Esophagus (tissue), 2 donors: ENCODE results near the gene RXRA. TPM values are rescaled to one million over a fixed set of nuclear protein-coding genes. Genes with fewer than 3 reads are reported as not detected.

ENCODE experiments used
- H3K27ac ChIP-seq, 2 donors: one replicate each; pipeline ENCODE4 v1.5.1; 2013; ENCODE audit warnings: low read depth in 2 of 2, mild to moderate bottlenecking in 2 of 2, inconsistent platforms in 1 of 2, low read length in 1 of 2, moderate library complexity in 1 of 2
- H3K27me3 ChIP-seq, 2 donors: one replicate each; pipeline ENCODE4 v1.6.1; 2013; ENCODE audit warnings: low read length in 2 of 2, control low read depth in 1 of 2, mild to moderate bottlenecking in 1 of 2; ENCODE audit not compliant: insufficient read depth in 2 of 2, control insufficient read depth in 1 of 2
- H3K36me3 ChIP-seq, 2 donors: one replicate each; pipeline ENCODE4 v1.6.1; 2013; ENCODE audit warnings: low read length in 1 of 2; ENCODE audit not compliant: control insufficient read depth in 2 of 2, insufficient read depth in 2 of 2
- H3K4me1 ChIP-seq, 2 donors: one replicate each; pipeline ENCODE4 v1.6.1; 2013; ENCODE audit warnings: low read length in 1 of 2; ENCODE audit not compliant: control insufficient read depth in 2 of 2, insufficient read depth in 2 of 2
- H3K4me3 ChIP-seq, 2 donors: one replicate each; pipeline ENCODE4 v1.5.1; 2013; ENCODE audit warnings: low read length in 2 of 2, mild to moderate bottlenecking in 2 of 2, low read depth in 1 of 2, moderate library complexity in 1 of 2
- H3K9me3 ChIP-seq, 2 donors: one replicate each; pipeline ENCODE4 v1.6.1; 2013; ENCODE audit warnings: mild to moderate bottlenecking in 2 of 2, low read depth in 1 of 2, low read length in 1 of 2, moderate library complexity in 1 of 2; ENCODE audit not compliant: control insufficient read depth in 2 of 2, insufficient read depth in 1 of 2
- WGBS, 2 donors: extraction: QIAGEN DNeasy Blood & Tissue Kit; methylation state at CpG; one replicate each; pipeline ENCODE4 v1.1.7; 2013; 5-methylcytosine and 5-hydroxymethylcytosine counted together
- polyA plus RNA-seq, 2 donors: library from polyadenylated mRNA; stranded (reverse); fragments of 200-250 nt; gene quantifications; one replicate each; pipeline ENCODE4 v1.2.3, GENCODE V29; 2013
- donor health status: healthy with polysubstance abuse.
- donor health status: Bipolar disorder and iron deficiency.

RXRA gene
- polyA plus RNA-seq, 2 donors, result 31.4 to 63.4 TPM

DNA sequence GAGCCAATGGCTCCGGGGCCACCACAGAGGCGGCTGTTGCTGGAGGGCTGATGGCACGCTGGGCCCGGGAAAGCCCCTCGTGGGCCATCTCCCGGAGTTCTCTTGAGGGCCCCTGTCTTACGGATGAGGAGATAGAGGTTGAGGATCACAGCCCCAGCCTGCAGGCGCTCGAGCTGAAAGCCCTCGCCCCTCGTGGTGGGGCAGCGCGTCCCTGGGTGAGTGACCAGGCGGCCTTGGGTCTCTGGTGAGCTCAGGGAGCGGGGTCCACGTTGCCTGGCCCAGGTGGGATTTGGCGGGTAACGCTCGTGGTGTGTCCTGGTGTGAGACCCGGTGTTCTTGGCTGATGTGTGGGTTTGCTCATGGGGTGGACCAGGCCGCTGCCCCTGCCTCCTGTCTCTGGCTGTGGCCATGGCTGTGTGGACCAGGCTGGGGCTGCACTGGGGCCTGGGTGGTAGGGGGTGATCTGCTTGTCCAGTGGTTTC, 38.9 kb downstream of the RXRA start:
- H3K27me3 ChIP-seq, result no peaks in the 10 kb centered on the region
- H3K27ac ChIP-seq, result peak overlapping the region; percentile 95 to 98
- no peaks in the 10 kb centered on the region for H3K9me3 ChIP-seq
- peaks cover 0 to 2% of the 10 kb centered on the region in 2 donors for H3K36me3 ChIP-seq
- peaks cover 37 to 62% of the 10 kb centered on the region in 2 donors for H3K4me1 ChIP-seq
- H3K4me3 ChIP-seq, result no peak overlapping the region
- 86 to 88% methylated on average over 20 to 21 of the region's 21 CpGs for WGBS, 2 donors

DNA sequence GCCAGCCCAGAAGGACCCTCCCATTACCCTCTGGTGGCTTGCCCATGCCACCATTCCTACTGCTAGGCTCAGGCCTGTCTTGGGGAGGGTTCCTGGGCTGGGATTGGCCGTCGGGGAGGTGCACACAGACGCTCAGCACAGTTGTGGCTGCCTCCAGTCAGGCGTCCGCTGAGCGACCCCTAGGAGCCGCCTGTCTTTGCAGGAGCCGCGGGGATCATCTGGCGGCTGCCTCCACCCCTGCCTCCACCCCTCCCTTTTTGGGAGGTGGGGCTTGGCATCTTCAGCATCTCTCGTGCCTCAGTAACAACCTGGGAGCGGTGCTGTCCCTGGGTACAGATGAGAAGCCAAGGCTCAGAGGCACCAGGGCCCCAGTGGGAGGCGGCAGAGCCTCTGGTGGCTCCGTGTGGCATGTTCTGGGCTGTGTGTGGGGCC, 39.6 kb downstream of the RXRA start:
- 11 to 23% methylated on average over 14 of the region's 14 CpGs for WGBS, 2 donors
- H3K27ac ChIP-seq, result peak overlapping the region; percentile 95 to 98
- H3K4me3 ChIP-seq, result no peak overlapping the region
- H3K36me3 ChIP-seq, result peaks cover 0 to 2% of the 10 kb centered on the region in 2 donors
- no peaks in the 10 kb centered on the region for H3K9me3 ChIP-seq
- no peaks in the 10 kb centered on the region for H3K27me3 ChIP-seq
- peaks cover 37 to 65% of the 10 kb centered on the region in 2 donors for H3K4me1 ChIP-seq

DNA sequence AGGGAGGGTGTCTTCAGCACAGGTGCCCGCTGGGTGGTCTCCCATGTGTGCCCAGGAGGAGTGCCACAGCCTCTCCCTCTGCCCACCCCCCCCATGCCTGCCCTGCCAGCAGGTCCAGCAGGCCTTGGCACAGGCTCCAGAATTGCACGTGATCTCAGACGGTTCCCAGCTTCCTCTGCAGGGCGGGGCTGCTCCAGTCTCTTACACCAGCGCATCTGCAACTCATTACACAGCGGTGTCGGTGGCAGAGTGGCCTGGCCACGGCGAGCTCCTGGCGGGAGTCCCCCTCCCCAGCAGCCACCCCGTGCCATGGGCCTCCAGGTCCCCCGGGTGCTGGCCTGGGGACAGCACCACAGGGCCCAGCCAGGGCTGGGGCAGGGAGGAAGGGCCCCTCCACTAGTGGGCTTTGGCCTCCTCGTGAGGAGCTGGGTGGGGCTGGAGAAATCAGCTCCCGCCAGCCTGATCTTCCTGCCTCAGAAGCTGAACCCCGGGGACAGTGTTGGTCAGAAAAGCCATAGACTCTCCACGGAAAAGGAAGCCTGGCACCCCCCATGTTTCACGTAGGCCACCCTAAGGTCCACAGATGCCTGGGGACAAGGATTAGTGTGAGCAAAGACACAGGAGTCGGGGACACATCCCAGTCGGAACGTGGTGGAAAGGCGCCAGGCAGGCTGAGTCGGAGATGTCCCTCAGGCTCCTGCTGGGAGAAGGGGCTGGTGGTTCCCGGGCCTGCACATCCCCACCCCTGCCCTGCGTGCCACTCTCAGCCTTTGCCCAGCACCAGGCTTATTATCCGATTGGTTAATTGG, 40.2 kb downstream of the RXRA start:
- peaks cover 0 to 2% of the 10 kb centered on the region in 2 donors for H3K36me3 ChIP-seq

DNA sequence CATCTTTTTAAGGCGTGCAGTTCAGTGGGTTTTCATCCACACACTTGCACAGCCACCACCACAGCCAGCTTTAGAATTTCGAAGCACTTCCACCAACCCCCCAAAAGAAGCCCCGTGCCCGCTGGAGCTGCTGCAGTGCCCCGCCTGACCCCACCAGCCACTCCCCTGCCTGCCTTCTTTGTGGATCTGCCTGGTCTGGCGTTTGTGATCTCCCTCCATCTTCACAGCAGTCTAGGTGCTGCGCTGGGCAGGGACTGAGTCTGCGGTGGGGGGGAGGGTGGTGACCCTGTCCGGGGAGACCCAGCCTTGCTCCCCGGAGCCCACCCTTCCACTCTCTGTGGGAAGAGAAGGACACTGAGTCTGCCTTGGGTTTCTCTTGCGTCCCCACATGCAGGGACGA, 40.8 kb downstream of the RXRA start:
- Histone ChIP-seq H3K4me1 (peaks cover 38 to 74% of the 10 kb centered on the region in 2 donors), H3K27me3 (no peaks in the 10 kb centered on the region), H3K4me3 (no peak overlapping the region), H3K36me3 (peaks cover 0 to 2% of the 10 kb centered on the region in 2 donors), H3K9me3 (no peaks in the 10 kb centered on the region), H3K27ac (peak overlapping the region; percentile 95 to 98)
- WGBS, 2 donors, result 73 to 78% methylated on average over 12 of the region's 12 CpGs

More for the DNA sequence above, 40.2 kb downstream of the RXRA start:
- 12 to 16% methylated on average over 24 to 25 of the region's 25 CpGs for WGBS, 2 donors
- H3K27ac ChIP-seq, result peak overlapping the region; percentile 95 to 98
- H3K4me3 ChIP-seq, result no peak overlapping the region
- H3K27me3 ChIP-seq, result no peaks in the 10 kb centered on the region
- peaks cover 37 to 68% of the 10 kb centered on the region in 2 donors for H3K4me1 ChIP-seq
- no peaks in the 10 kb centered on the region for H3K9me3 ChIP-seq

DNA sequence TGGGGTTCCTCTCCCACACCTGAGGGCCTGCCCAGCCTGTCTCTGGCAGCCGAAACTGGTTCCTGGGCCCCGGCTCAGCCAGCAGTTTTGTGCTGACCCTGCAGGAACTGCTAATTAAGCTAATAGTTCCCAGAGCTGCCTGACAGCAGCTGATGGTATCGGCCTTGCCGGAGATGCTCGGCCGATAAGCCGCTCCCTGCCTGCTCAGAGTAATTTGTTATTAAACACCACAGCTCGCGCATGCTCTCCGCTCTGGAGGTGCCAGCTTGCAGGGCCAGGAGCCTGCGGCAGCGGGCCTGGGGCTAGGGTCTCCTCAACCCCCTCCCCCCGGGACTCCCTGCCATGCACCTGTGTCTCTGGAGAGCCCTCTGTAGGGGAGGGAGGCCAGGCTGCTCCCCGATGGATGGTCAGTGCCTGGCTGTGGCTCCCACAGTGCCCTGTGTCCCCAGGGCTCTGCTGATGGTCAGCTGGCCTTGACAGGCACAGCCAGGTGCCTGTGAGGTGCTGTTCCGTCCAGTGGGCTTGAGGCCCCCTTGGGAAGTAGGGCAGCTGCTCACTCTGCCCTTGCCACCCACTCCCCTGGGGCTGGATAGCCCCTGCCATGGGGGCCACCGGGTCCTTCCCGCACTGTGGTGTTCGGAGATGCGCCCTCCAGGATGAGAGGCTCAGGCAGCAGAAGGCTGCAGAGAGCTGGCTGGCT, 41.7 kb downstream of the RXRA start:
- Histone ChIP-seq H3K4me1 (peaks cover 46 to 82% of the 10 kb centered on the region in 2 donors), H3K9me3 (no peaks in the 10 kb centered on the region), H3K4me3 (no peak overlapping the region), H3K27me3 (no peaks in the 10 kb centered on the region), H3K36me3 (peaks cover 0 to 2% of the 10 kb centered on the region in 2 donors), H3K27ac (peak overlapping the region; percentile 95 to 98)
- 70 to 72% methylated on average over 19 of the region's 19 CpGs for WGBS, 2 donors

DNA sequence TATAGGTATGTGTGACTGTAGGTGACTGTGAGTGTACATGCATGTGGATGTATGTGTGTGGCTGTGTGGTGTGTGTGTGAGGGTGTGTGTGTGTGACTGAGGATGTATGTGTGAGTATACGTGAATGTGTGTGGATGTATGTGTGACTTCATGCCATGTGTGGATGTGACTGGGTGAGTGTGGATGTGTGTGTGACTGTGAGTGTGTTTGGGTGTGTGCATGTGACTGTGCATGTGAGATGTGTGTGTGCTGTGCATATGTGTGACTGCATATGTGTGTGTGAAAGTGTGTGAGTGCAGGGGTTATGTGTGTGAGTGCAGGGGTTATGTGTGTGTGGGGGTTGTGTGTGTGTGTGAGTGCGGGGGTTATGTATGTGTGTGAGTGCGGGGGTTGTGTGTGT, 42.3 kb downstream of the RXRA start:
- H3K4me3 ChIP-seq, result no peak overlapping the region
- H3K27ac ChIP-seq, result peak overlapping the region in 1 of 2 donors; percentile 66
- 88 to 93% methylated on average over 3 of the region's 3 CpGs for WGBS, 2 donors
- peaks cover 49 to 82% of the 10 kb centered on the region in 2 donors for H3K4me1 ChIP-seq
- H3K36me3 ChIP-seq, result peaks cover 0 to 2% of the 10 kb centered on the region in 2 donors
- no peaks in the 10 kb centered on the region for H3K9me3 ChIP-seq
- no peaks in the 10 kb centered on the region for H3K27me3 ChIP-seq

DNA sequence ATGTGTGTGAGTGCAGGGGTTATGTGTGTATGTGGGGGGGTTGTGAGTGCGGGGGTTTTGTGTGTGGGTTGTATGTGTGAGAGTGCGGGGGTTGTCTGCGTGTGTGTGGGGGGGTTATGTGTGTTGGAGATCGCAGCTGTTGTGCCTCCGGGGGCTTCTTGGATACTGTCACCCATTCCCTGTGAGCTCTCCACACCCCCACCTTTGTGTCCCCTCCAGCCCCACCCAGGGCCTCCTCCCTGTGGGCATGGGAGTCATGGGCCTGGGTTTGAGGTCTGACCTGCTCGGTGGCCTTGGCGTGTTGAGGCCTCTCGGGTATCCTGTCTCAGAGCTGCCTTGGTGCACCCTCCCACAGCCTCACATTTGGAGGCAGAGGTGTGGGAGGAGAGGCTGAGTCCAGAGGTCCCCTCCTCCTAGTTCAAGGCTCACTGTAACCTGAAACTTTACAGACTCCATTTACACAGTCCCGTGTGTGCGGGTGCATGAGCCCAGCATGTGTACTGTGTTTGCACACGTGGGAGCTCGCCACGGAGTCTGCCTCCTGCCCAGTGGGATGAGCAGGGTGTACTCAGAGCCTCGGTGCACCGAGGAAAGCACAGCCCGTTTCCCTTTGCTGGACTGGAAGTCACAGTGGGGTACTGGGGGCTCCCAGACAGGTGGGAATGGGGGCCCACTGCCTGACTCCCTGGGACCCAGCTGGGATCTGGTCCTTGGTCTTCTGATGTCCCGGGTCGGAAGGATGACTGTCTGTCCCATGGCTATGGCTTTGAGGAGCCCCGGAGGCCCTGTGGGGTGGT, 43.4 kb downstream of the RXRA start:
- Histone ChIP-seq H3K27me3 (no peaks in the 10 kb centered on the region), H3K36me3 (peaks cover 0 to 2% of the 10 kb centered on the region in 2 donors), H3K27ac (peak overlapping the region in 1 of 2 donors; percentile 41), H3K9me3 (no peaks in the 10 kb centered on the region), H3K4me3 (no peak overlapping the region), H3K4me1 (peaks cover 51 to 84% of the 10 kb centered on the region in 2 donors)
- WGBS, 2 donors, result 69 to 75% methylated on average over 18 to 19 of the region's 19 CpGs

DNA sequence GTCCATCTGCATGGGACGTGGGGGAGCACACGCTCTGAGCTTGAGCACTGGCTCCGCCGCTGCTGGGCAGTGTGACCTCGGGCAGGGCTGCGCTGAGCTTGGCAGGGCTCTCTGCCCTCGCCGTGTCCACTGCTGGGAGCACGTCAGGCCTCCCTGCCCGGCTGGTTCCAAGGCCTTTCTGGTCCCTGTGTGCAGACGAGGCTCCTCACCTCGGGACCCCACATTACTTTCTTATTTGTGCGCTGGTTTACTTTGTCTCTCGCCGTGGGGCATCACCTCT, 43.9 kb downstream of the RXRA start:
- no peak overlapping the region for H3K27ac ChIP-seq
- 87% methylated on average over 15 of the region's 15 CpGs for WGBS, 2 donors

DNA sequence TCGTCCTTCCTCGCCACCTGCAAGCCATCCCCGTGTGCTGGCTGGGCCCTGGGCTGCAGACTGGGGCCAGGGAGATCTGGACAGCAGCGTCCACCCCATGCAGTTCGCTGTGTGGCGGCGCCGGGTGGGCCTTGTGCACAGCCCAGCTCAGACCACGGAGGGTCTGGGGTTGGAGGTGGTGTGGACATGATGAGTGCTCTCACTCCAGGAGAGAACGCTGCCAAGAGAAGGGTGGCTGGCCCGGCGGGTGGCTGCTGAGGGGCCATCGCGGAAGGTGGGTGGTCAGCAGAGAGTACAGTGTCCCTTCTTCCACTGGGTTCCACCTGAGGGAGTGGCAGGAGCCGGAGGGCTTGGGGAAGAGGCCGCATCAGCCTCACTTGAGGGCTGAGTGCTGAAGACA, 44.4 kb downstream of the RXRA start:
- Histone ChIP-seq H3K9me3 (no peaks in the 10 kb centered on the region), H3K27ac (peak overlapping the region in 1 of 2 donors; percentile 14), H3K4me1 (peaks cover 47 to 90% of the 10 kb centered on the region in 2 donors), H3K4me3 (no peak overlapping the region), H3K27me3 (no peaks in the 10 kb centered on the region), H3K36me3 (peaks cover 0 to 4% of the 10 kb centered on the region in 2 donors)
- WGBS, 2 donors, result 90 to 93% methylated on average over 16 of the region's 16 CpGs

More for the DNA sequence above, 43.9 kb downstream of the RXRA start:
- H3K27me3 ChIP-seq, result no peaks in the 10 kb centered on the region
- no peak overlapping the region for H3K4me3 ChIP-seq
- H3K36me3 ChIP-seq, result peaks cover 0 to 4% of the 10 kb centered on the region in 2 donors
- H3K4me1 ChIP-seq, result peaks cover 49 to 89% of the 10 kb centered on the region in 2 donors
- H3K9me3 ChIP-seq, result no peaks in the 10 kb centered on the region
